ENCODE measurements around the gene DUSP7.
"Not testable (repeated sequence)": the region's sequence is repeated elsewhere in the genome, so short reads cannot be mapped to it uniquely, and the experiment has no call there.

DUSP7 gene

GRCh38 chr3:52054661-52055511 lies 1.5 kb downstream of the DUSP7 start:
- intact Hi-C loops (cut with DNase I) = loop anchor here (2.0 to 5.0 kb wide), 3 partner anchors 52 to 87 kb away; no protein-coding TSS in a partner anchor

GRCh38 chr3:52053307-52054304 lies 2.8 kb downstream of the DUSP7 start:
- peak in 8 of 10 donors; percentile 51 to 94 (median 64) for DNase-seq
- intact Hi-C loops (cut with DNase I) = loop anchor here (2.0 to 5.0 kb wide), 3 partner anchors 49 to 89 kb away; no protein-coding TSS in a partner anchor

More at GRCh38 chr3:52054661-52055511, 1.5 kb downstream of the DUSP7 start:
- DNase-seq = peak in 1 of 10 donors; percentile 48

GRCh38 chr3:52052831-52053306 lies 3.5 kb downstream of the DUSP7 start:
- peak; percentile 63 to 97 (median 80) for DNase-seq

GRCh38 chr3:52051444-52051843 lies 4.9 kb downstream of the DUSP7 start:
- intact Hi-C loops (cut with DNase I) = loop anchor here (5.0 kb wide), 1 partner anchor 91 kb away; no protein-coding TSS in a partner anchor
- no peak for DNase-seq

More at GRCh38 chr3:52052831-52053306, 3.5 kb downstream of the DUSP7 start:
- intact Hi-C loops (cut with DNase I) = loop anchor here (2.0 to 5.0 kb wide), 2 partner anchors 48 to 89 kb away; no protein-coding TSS in a partner anchor

- DNase-seq = no peak
- intact Hi-C loops (cut with DNase I) = loop anchor here (5.0 kb wide), 1 partner anchor 92 kb away; no protein-coding TSS in a partner anchor
These were observed 5.8 kb downstream of the DUSP7 start for GRCh38 chr3:52050571-52050970.

- no peak for DNase-seq
- intact Hi-C loops (cut with DNase I) = no loop called here
These were observed 6.9 kb downstream of the DUSP7 start for GRCh38 chr3:52049503-52049902.

- intact Hi-C loops (cut with DNase I) = no loop called here
- peak; percentile 82 to 99 (median 88) for DNase-seq
These were observed 8.9 kb downstream of the DUSP7 start for GRCh38 chr3:52047295-52047960.

- DNase-seq = no peak
- intact Hi-C loops (cut with DNase I) = no loop called here
These were observed 9.5 kb downstream of the DUSP7 start for GRCh38 chr3:52046902-52047239.

- intact Hi-C loops (cut with DNase I) = no loop called here
- DNase-seq = peak in 3 of 10 donors; percentile 61 to 93 (median 79)
These were observed 10.0 kb downstream of the DUSP7 start for GRCh38 chr3:52046186-52046901.

- intact Hi-C loops (cut with DNase I) = no loop called here
- no peak for DNase-seq
These were observed 11.3 kb downstream of the DUSP7 start for GRCh38 chr3:52044869-52045619.

GRCh38 chr3:52043750-52044149 lies 12.6 kb downstream of the DUSP7 start:
- intact Hi-C loops (cut with DNase I) = no loop called here

GRCh38 chr3:52043039-52043438 lies 13.3 kb downstream of the DUSP7 start:
- intact Hi-C loops (cut with DNase I); DNase-seq: not testable (repeated sequence)

More at GRCh38 chr3:52043750-52044149, 12.6 kb downstream of the DUSP7 start:
- no peak for DNase-seq

- intact Hi-C loops (cut with DNase I) = no loop called here
- peak; percentile 65 to 97 (median 76) for DNase-seq
These were observed 15.1 kb downstream of the DUSP7 start for GRCh38 chr3:52041118-52041731.

GRCh38 chr3:52040600-52040999 lies 15.8 kb downstream of the DUSP7 start:
- intact Hi-C loops (cut with DNase I) = no loop called here
- peak in 1 of 10 donors; percentile 36 for DNase-seq

GRCh38 chr3:52039846-52040245 lies 16.5 kb downstream of the DUSP7 start:
- DNase-seq = peak; percentile 90 to 99 (median 96)
- intact Hi-C loops (cut with DNase I) = no loop called here

- peak in 2 of 10 donors; percentile 46 to 89 for DNase-seq
- intact Hi-C loops (cut with DNase I) = no loop called here
These were observed 16.9 kb downstream of the DUSP7 start for GRCh38 chr3:52039426-52039825.

GRCh38 chr3:52038227-52038626 lies 18.1 kb downstream of the DUSP7 start:
- DNase-seq = no peak
- intact Hi-C loops (cut with DNase I) = no loop called here

- no peak for DNase-seq
- intact Hi-C loops (cut with DNase I) = no loop called here
These were observed 19.1 kb downstream of the DUSP7 start for GRCh38 chr3:52037291-52037690.
